GM21528 (cell line): ENCODE data around the gene KIF26B.
"Not testable (repeated sequence)": the region's sequence is repeated elsewhere in the genome, so short reads cannot be mapped to it uniquely, and the experiment has no call there.

Source experiments
- ATAC-seq: cut with Tn5 transposase; IDR thresholded peaks from one replicate; pipeline ENCODE4 v1.9.1; 2021; ENCODE audit warnings: mild to moderate bottlenecking, moderate library complexity; ENCODE audit not compliant: unreplicated experiment, low FRiP score

The KIF26B gene

DNA sequence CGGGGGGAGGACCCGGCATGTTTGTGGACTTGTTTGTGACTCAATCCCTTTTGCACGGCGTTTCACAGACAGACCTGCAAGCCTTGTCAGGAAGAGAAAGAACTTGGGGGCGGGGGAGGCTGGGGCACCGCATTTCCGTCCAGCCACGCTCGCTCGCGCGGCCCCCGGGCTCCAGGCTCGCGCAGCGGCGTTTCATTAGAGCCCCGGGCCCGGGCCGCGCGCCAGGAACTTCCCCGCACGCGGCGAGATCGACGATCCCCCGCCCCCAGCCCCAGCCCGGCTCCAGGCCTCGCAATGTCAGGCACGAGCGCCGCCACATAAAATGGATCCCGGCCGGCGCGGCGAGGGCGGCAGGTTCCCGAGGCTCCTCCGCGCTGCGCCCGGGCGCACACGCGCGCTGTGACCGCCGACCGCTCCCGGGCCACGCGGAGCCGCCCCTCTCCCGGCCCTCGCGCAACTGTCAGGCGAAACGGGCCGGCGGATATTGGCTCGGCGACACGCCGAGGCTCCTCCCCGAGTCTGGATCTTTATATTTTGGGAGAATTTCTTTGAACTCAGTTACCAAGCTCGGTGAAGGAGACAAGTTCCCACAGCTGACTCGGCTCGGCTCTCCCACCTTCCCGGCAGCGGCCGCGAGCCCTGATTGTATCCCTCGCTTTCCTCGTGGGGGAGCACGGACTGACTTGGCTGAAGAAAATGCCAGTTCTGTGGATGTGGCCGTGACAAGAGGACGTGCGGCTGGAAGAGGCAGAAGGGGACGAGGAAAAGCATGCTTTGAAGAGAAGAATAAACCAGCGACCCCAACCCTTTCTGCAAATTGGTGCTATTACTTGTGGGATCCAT, at the start of gene KIF26B:
Gene KIF26B (plus strand): TSS at position 557 of the 843 bp plus-strand sequence. CDS start 440 bp downstream, outside the sequence.
- no peak for ATAC-seq

DNA sequence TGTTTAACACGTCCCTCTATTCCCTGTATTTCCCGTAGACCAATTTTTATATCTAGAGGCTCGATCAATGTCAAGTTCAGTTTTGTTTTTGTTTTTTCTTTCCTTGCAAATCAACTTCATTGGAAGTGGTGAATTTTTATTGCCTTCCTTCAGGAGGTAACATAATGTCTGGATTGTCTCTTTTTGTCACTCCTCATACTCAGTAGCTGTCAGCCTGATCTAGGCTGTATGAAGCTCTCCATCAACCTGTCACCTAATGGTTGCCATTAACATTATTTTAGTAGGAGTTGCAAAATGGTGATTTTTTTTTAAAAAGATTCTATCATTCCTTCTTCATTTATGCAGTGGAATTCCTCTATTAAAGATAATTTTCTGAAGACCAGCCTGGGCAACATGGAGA, 49.7 kb upstream of the KIF26B start:
- no peak for ATAC-seq

GRCh38 chr1:245105815-245106410, 48.9 kb upstream of the KIF26B start:
- no peak for ATAC-seq

DNA sequence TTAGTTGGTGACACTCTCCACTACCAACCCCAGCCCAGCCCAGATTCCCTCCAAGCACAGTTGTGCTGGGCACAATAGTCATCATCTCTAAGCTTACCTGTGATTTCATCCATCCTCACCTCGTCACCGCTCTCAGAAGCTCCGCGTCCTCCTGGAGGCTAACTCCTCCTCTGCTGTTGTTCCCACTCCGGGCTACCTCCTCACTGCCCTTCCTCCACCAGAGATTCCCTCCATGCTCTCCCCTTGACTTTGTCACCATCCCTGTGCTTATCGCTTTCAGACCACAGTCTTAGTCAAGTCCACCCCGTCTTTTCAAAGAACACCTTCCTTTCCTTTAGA, 47.0 kb upstream of the KIF26B start:
- ATAC-seq: no peak

- ATAC-seq: no peak
These were observed 46.5 kb upstream of the KIF26B start for GRCh38 chr1:245108246-245108645.

DNA sequence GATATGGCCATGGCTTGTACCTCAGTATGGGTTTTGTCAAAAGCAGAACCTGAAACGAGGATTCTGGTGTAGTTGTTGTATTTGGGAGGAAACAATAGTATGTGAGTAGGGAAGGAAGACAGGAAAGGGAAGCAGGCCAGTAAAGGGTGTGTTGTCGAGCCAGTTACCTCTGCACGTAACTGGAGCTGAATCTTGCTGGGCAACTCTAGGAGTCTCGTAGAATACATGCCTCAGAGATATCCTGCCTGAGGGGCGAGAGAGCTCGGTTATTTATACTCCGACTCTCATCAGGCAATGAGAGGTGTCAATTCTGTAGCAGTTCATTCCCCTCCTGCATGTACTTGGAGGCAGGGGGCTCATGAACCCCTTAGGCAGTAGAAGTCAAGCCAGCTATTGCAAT, 45.9 kb upstream of the KIF26B start:
- ATAC-seq: no peak

GRCh38 chr1:245110406-245110805, 44.4 kb upstream of the KIF26B start:
- no peak for ATAC-seq

GRCh38 chr1:245111073-245111472, 43.7 kb upstream of the KIF26B start:
- ATAC-seq: no peak

- ATAC-seq: no peak
These were observed 41.1 kb upstream of the KIF26B start for GRCh38 chr1:245113649-245114048.

- no peak for ATAC-seq
These were observed 38.7 kb upstream of the KIF26B start for GRCh38 chr1:245116131-245116530.

GRCh38 chr1:245116751-245117150, 38.0 kb upstream of the KIF26B start:
- no peak for ATAC-seq

DNA sequence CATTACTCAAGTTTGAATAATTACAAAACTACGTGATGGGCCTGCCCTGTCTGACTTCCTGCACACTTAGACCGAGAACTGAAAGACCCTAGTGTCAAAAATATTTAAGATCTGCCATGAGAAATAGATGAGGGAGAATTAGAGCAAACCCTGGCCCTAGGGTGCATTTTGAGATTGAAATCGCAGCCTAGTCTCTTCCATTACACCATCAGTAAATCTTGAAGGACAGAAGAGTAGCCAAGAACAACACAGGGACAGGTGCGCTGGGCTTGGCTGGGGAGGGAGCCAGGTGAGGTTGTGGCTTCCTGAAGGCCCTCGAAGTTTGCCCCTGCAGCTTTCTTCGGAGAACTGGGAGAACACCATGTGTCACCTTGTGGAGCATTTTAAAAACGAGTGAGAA, 36.7 kb upstream of the KIF26B start:
- no peak for ATAC-seq

DNA sequence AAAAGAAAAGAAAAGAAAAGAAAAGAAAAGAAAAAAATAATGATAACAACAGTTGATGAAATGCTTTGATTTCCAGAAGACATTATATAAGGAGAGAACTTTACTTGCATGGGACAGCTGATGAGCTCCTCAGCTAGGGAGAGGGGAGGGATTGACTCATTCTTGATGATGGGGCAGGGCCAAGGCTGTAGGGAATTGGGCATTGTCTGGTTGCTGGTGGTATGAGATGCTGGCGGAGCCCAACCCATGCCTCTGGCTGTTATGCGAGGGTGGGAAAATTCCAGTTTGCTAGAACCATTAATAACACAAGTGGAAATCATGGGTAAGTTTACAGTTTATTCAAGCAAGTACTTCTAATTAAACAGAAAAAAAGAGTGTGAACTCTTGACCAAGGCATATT, 36.0 kb upstream of the KIF26B start:
- ATAC-seq: no peak

DNA sequence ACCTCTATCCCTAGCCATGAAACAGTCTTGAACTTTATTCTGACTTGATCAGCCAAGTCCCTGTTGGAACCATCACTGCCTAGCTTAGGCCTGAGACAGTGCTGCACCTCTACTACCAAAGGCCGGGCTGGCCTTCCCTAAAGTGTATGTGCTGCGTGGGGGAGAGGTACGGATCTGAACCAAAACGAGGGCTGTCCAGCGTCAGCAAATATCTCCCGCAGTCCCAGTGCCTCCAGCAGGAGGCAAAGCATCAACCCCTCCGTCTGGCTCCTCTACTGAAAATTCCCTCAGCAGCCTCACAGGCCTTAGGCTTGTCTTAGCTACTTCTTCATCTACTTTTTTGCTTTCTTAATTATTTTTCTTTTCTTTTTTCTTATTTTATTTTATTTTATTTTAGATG, 33.3 kb upstream of the KIF26B start:
- no peak for ATAC-seq

GRCh38 chr1:245124241-245124640, 30.5 kb upstream of the KIF26B start:
- no peak for ATAC-seq

DNA sequence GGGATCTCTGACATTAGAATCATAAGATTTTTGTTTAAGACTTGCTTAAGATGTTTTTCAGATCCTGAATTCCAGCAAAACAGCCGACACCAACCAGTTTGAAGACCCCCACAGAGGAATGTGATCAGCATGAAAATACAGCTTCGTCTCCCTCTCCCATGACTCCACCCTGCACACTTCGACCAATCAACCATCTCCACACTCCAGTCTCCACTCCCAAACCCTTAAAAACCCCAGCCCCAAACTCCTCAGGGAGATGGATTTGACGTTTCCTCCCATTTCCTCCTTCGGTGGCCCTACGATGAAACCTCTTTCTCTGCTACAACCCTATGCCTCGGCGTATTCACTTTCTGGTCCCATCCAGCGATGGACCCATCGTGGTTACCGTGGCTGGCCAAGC, 30.1 kb upstream of the KIF26B start:
- ATAC-seq: no peak

GRCh38 chr1:245126530-245126929, 28.3 kb upstream of the KIF26B start:
- ATAC-seq: no peak

DNA sequence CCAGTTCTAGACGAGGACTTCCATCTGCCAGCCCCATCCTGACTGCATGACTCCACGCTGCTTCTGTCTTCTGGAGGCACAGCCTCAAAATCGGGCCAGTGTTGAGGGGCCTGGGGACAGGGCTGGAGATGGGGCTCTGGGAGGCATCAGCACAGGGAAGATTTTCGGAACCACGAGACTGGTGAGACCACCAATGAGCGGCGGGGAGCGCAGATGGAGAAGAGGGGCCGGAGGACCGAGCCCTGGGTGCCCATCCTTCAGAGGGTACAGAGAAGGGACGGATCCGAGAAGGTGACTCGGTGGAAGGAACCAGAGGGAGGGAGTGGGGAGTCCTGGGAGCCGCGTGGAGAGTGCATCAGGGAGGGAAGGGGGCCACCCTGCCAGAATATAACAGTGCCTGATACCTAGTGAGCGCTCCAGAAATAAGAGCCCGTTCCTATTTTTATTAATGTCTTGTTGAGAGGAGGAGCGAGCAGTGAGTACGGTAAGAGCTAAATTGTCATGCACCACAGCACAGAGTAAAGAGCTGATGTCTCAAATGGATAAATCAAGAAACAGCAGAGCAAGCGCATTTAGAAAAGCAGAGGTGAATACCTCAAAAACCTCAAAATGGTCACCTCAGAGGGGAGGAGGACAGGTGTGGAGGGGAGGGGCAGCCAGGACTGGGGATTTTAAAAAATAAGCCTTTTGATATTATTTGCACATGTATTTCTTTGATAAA, 26.2 kb upstream of the KIF26B start:
- ATAC-seq: no peak

DNA sequence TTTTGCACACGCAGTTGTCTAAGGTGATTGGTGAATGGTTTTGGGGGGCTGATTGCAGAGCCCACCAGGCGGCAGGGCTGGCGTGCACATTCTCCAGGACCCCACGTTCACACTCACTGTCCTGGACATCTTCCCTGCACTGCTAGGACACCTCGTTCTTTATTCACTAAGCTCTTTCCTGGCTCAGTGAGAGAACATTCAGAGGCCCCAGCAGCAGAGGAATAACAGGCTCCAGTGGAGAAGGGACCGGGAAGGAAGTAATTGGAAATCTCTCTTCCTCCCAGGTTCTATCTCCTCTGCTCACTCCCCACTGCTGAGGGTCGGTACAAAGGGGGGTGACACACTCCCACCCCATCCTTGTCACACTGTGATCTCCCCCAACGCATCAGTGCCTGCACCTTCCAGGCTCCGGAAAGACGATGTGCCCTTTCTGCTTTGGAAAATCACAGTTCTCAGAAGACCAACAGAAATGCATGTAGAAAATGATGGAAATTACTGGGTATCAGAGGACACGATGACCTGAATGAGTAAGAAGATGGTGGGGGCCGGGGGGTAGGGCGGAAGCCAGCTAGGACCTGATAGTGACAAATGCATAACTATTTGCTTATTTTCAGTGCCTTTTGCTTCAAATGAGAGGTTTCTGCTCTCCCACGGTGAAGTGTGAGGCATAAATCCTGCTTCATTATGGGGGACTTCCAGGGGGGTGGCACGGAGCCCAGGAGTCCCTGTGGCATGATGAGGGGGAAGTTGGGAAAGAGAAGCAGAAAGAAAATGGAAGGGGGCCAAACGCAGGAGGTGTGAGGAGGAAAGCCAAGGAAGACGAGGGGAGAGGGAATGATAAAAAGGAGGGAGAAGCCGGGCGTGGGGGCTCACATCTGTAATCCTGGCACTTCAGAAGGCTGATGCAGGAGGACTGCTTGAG, 25.2 kb upstream of the KIF26B start:
- no peak for ATAC-seq

DNA sequence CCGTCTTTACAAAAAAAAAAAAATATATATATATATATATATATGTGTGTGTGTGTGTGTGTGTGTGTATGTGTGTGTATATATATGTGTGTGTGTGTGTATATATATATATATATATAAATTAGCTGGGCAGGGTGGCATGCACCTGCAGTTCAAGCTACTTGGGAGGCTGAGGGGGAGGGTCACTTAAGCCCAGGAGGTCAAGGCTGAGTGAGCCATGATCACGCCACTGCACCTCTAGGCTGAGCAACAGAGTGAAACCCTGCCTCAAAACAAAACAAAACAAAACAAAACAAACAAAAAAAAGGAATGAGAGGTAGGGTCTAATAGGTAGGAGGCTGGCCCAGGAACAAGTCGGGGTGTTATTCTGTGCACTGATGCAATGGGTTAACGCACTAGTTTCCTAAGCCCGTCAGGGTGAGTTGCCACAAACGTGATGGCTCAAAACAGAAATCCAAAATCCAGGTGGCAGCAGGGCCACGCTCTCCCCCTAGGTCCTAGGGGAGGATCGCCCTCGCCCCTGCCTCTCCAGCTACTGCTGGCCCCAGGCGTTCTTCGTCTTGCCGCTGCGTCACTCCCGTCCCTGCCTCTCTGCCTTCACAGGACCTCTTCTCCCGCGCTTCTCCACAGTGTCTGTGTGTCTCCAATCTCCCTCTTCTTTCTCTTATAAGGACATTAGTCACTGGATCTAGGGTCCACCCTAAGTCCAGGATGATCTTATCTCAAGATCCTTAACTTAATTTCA, 24.3 kb upstream of the KIF26B start:
- not testable (repeated sequence) for ATAC-seq
